Epithelial cell of esophagus (primary cell): ENCODE measurements around the gene ITFG1.
"Not testable (repeated sequence)": the region's sequence is repeated elsewhere in the genome, so short reads cannot be mapped to it uniquely, and the experiment has no call there.

Experiments
- DNase-seq: peaks from one replicate; pipeline ENCODE4 v3.0.0; 2010; ENCODE audit warnings: low read depth
- H3K4me3 ChIP-seq: 2 replicates; pipeline ENCODE4 v1.5.1; 2011; ENCODE audit warnings: mild to moderate bottlenecking, low read length, control low read depth
- CTCF ChIP-seq: IDR thresholded peaks from 2 replicates; pipeline ENCODE4 v1.5.1; 2011; ENCODE audit warnings: low read depth, mild to moderate bottlenecking, low read length, control low read depth, inconsistent platforms; ENCODE audit not compliant: insufficient read depth; ENCODE audit errors: missing control alignments

ITFG1 gene

GRCh38 chr16:47448830-47449575 lies 11.9 kb downstream of the ITFG1 start:
- DNase-seq: no peak
- TF ChIP-seq CTCF: no peak
- no peak overlapping the region for H3K4me3 ChIP-seq

- no peak for DNase-seq
- no peak for TF ChIP-seq CTCF
- H3K4me3 ChIP-seq: no peak overlapping the region
Measured at GRCh38 chr16:47446431-47446830, 14.4 kb downstream of the ITFG1 start.

GRCh38 chr16:47442884-47443283 lies 18.0 kb downstream of the ITFG1 start:
- DNase-seq, H3K4me3 ChIP-seq: not testable (repeated sequence)

- not testable (repeated sequence) for DNase-seq, H3K4me3 ChIP-seq
Measured at GRCh38 chr16:47440066-47440465, 20.8 kb downstream of the ITFG1 start.

GRCh38 chr16:47434274-47434673 lies 26.6 kb downstream of the ITFG1 start:
- DNase-seq: not testable (repeated sequence)

GRCh38 chr16:47431960-47432359 lies 28.9 kb downstream of the ITFG1 start:
- no peak for DNase-seq
- no peak overlapping the region for H3K4me3 ChIP-seq
- no peak for TF ChIP-seq CTCF

More at GRCh38 chr16:47434274-47434673, 26.6 kb downstream of the ITFG1 start:
- H3K4me3 ChIP-seq: not testable (repeated sequence)

- no peak for TF ChIP-seq CTCF
- DNase-seq: no peak
- no peak overlapping the region for H3K4me3 ChIP-seq
Measured at GRCh38 chr16:47426806-47427205, 34.1 kb downstream of the ITFG1 start.

- H3K4me3 ChIP-seq: no peak overlapping the region
- DNase-seq: no peak
- TF ChIP-seq CTCF: no peak
Measured at GRCh38 chr16:47424846-47425245, 36.0 kb downstream of the ITFG1 start.

GRCh38 chr16:47416869-47417268 lies 44.0 kb downstream of the ITFG1 start:
- no peak overlapping the region for H3K4me3 ChIP-seq
- DNase-seq: no peak
- TF ChIP-seq CTCF: no peak
